Measurements from ENCODE around the gene UBXN11. TPM values are rescaled to one million over a fixed set of nuclear protein-coding genes. Genes with fewer than 3 reads are reported as not detected.
"Not testable (repeated sequence)": the region's sequence is repeated elsewhere in the genome, so short reads cannot be mapped to it uniquely, and the experiment has no call there.

UBXN11 gene
- total RNA-seq, 1 donor from 2014 or later: 23.1 TPM

GRCh38 chr1:26315874-26316850, 9.7 kb upstream of the UBXN11 start:
- intact Hi-C loops (cut with DNase I): loop anchor here (5.0 kb wide), 1 partner anchor 34 kb away; the partner anchor contains the start of gene SH3BGRL3
- DNase-seq (ENCODE audit: low spot score) (no peak), ATAC-seq (no peak)

- no peak for ATAC-seq
- intact Hi-C loops (cut with DNase I): no loop called here
- no peak for DNase-seq (ENCODE audit: low spot score)
Measured at GRCh38 chr1:26314501-26314900, 8.1 kb upstream of the UBXN11 start.

- intact Hi-C loops (cut with DNase I); DNase-seq (ENCODE audit: low spot score); ATAC-seq: not testable (repeated sequence)
Measured at GRCh38 chr1:26307966-26308899, 1.8 kb upstream of the UBXN11 start.

- DNase-seq (ENCODE audit: low spot score) (no peak), ATAC-seq (no peak)
- intact Hi-C loops (cut with DNase I): no loop called here
Measured at GRCh38 chr1:26307363-26307781, 936 bp upstream of the UBXN11 start.

GRCh38 chr1:26305667-26306289, 658 bp downstream of the UBXN11 start:
- DNase-seq (ENCODE audit: low spot score) (no peak), ATAC-seq (peak; percentile 3)
- intact Hi-C loops (cut with DNase I): no loop called here

GRCh38 chr1:26302733-26303405, 3.6 kb downstream of the UBXN11 start:
- no peak for ATAC-seq
- no peak for DNase-seq (ENCODE audit: low spot score)
- intact Hi-C loops (cut with DNase I): no loop called here

- intact Hi-C loops (cut with DNase I): no loop called here
- ATAC-seq: no peak
- DNase-seq (ENCODE audit: low spot score): no peak
Measured at GRCh38 chr1:26300578-26301275, 5.7 kb downstream of the UBXN11 start.

GRCh38 chr1:26297791-26298124, 8.7 kb downstream of the UBXN11 start:
- intact Hi-C loops (cut with DNase I): no loop called here
- ATAC-seq: no peak
- no peak for DNase-seq (ENCODE audit: low spot score)

GRCh38 chr1:26297057-26297790, 9.2 kb downstream of the UBXN11 start:
- ATAC-seq (no peak), DNase-seq (ENCODE audit: low spot score) (no peak)
- intact Hi-C loops (cut with DNase I): no loop called here

GRCh38 chr1:26296340-26297056, 9.9 kb downstream of the UBXN11 start:
- DNase-seq (ENCODE audit: low spot score) (no peak), ATAC-seq (no peak)
- intact Hi-C loops (cut with DNase I): no loop called here

- ATAC-seq: no peak
- intact Hi-C loops (cut with DNase I): no loop called here
- no peak for DNase-seq (ENCODE audit: low spot score)
Measured at GRCh38 chr1:26295194-26296138, 11.0 kb downstream of the UBXN11 start.

GRCh38 chr1:26293911-26294463, 12.4 kb downstream of the UBXN11 start:
- intact Hi-C loops (cut with DNase I): no loop called here
- ATAC-seq (no peak), DNase-seq (ENCODE audit: low spot score) (no peak)

GRCh38 chr1:26292735-26293134, 13.7 kb downstream of the UBXN11 start:
- intact Hi-C loops (cut with DNase I): not testable (repeated sequence)

GRCh38 chr1:26291939-26292338, 14.5 kb downstream of the UBXN11 start:
- DNase-seq (ENCODE audit: low spot score) (no peak), ATAC-seq (no peak)
- intact Hi-C loops (cut with DNase I): no loop called here

More at GRCh38 chr1:26292735-26293134, 13.7 kb downstream of the UBXN11 start:
- ATAC-seq; DNase-seq (ENCODE audit: low spot score): not testable (repeated sequence)

- ATAC-seq: no peak
- intact Hi-C loops (cut with DNase I): no loop called here
- DNase-seq (ENCODE audit: low spot score): no peak
Measured at GRCh38 chr1:26291433-26291832, 15.0 kb downstream of the UBXN11 start.

Measured in sciatic nerve (tissue), 2 donors.